ENCODE data around the gene CRHR2. TPM values are rescaled to one million over a fixed set of nuclear protein-coding genes. Genes with fewer than 3 reads are reported as not detected.

CRHR2 gene
- total RNA-seq, 1 donor from 2014 or later: not detected

DNA sequence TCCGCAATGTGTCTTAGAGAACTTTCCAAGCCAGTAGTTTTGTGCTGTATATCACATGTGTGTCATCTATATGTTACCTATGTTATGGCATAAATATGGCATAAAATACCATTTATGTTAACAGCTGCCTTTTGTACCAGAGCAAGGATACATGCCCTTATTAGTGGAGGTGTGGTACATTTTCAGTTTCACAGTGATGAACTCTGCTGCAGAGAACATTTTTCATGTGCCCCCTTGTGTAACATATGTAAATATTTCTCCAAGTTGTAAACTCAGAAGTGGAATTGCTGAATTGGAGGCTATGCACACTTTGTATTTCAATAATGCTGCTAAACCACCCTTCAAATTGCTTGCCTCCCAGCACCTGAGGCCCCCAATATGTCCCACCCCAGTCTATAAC is 31.9 kb upstream of the CRHR2 start:
- Histone ChIP-seq H3K36me3 (no peaks in the 10 kb centered on the region), H3K27me3 (no peaks in the 10 kb centered on the region), H3K4me3 (no peak overlapping the region), H3K4me1 (no peaks in the 10 kb centered on the region), H3K27ac (no peak overlapping the region), H3K9me3 (no peaks in the 10 kb centered on the region)
- DNase-seq (ENCODE audit: extremely low spot score in 2 of 2): no peak
- TF ChIP-seq POLR2AphosphoS5 (IDR thresholded peaks at IDR 0.05; ENCODE audit: insufficient read depth in 1 of 2, low read depth in 1 of 2) (no peak), POLR2A (IDR thresholded peaks at IDR 0.05) (no peak)
- TF ChIP-seq, protein P1, sequence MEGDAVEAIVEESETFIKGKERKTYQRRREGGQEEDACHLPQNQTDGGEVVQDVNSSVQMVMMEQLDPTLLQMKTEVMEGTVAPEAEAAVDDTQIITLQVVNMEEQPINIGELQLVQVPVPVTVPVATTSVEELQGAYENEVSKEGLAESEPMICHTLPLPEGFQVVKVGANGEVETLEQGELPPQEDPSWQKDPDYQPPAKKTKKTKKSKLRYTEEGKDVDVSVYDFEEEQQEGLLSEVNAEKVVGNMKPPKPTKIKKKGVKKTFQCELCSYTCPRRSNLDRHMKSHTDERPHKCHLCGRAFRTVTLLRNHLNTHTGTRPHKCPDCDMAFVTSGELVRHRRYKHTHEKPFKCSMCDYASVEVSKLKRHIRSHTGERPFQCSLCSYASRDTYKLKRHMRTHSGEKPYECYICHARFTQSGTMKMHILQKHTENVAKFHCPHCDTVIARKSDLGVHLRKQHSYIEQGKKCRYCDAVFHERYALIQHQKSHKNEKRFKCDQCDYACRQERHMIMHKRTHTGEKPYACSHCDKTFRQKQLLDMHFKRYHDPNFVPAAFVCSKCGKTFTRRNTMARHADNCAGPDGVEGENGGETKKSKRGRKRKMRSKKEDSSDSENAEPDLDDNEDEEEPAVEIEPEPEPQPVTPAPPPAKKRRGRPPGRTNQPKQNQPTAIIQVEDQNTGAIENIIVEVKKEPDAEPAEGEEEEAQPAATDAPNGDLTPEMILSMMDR (IDR thresholded peaks at IDR 0.05): no peak
- intact Hi-C loops (cut with DNase I): no loop called here

GRCh38 chr7:30713392-30713791 is 31.1 kb upstream of the CRHR2 start:
- H3K27me3 ChIP-seq: no peaks in the 10 kb centered on the region
- no peaks in the 10 kb centered on the region for H3K36me3 ChIP-seq
- no peak for DNase-seq (ENCODE audit: extremely low spot score in 2 of 2)
- TF ChIP-seq, protein P1 (IDR thresholded peaks at IDR 0.05): no peak
- TF ChIP-seq POLR2A (IDR thresholded peaks at IDR 0.05) (no peak), POLR2AphosphoS5 (IDR thresholded peaks at IDR 0.05; ENCODE audit: insufficient read depth in 1 of 2, low read depth in 1 of 2) (no peak)
- H3K4me1 ChIP-seq: no peaks in the 10 kb centered on the region
- H3K9me3 ChIP-seq: no peaks in the 10 kb centered on the region
- no peak overlapping the region for H3K4me3 ChIP-seq
- intact Hi-C loops (cut with DNase I): no loop called here
- no peak overlapping the region for H3K27ac ChIP-seq

DNA sequence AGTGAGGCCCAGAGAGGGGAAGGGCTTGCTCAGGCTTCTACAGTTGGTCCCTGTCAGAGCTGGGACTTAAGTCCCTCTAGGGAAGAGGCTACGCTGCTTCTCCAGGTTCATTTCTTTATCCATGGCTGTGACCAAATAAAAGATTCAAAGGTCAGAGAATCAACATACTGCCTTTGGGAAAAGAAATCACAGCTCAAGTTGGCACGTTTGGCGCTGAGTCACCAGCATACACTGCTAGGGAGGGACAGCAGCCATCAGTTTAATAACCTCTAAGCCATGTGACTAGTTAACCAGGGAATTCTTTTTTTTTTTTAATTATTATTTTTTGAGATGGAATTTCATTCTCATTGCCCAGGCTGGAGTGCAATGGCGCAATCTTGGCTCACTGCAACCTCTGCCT is 28.4 kb upstream of the CRHR2 start:
- no peak for TF ChIP-seq POLR2AphosphoS5 (IDR thresholded peaks at IDR 0.05; ENCODE audit: insufficient read depth in 1 of 2, low read depth in 1 of 2)
- TF ChIP-seq, protein P1 (IDR thresholded peaks at IDR 0.05): no peak
- no peak for TF ChIP-seq POLR2A (IDR thresholded peaks at IDR 0.05)
- no peak overlapping the region for H3K4me3 ChIP-seq
- H3K27ac ChIP-seq: no peak overlapping the region
- no peaks in the 10 kb centered on the region for H3K27me3 ChIP-seq
- H3K36me3 ChIP-seq: no peaks in the 10 kb centered on the region
- H3K9me3 ChIP-seq: no peaks in the 10 kb centered on the region
- H3K4me1 ChIP-seq: no peaks in the 10 kb centered on the region
- intact Hi-C loops (cut with DNase I): no loop called here
- no peak for DNase-seq (ENCODE audit: extremely low spot score in 2 of 2)

DNA sequence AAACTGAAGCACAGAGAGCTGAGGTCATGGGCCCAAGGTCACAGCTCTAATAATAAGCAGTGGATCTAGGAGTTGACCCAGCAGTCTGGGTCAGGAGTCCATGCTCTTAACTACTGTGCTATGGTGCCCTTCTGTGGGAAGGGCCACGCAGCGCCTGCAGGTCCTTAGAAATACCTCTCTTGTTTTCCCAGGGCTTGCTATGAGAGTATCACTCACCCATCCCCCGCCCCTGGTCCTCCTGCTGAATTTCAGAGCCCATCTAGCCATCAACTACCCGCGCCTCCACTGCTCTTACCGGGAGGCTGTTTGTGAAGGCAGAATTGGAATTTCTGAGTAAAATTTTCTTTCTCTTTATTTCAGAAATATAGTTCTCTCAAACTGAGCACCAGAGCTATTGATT is 27.3 kb upstream of the CRHR2 start:
- Histone ChIP-seq H3K36me3 (no peaks in the 10 kb centered on the region), H3K4me3 (no peak overlapping the region), H3K27me3 (no peaks in the 10 kb centered on the region), H3K27ac (no peak overlapping the region), H3K9me3 (no peaks in the 10 kb centered on the region), H3K4me1 (no peaks in the 10 kb centered on the region)
- intact Hi-C loops (cut with DNase I): no loop called here
- no peak for DNase-seq (ENCODE audit: extremely low spot score in 2 of 2)
- TF ChIP-seq POLR2AphosphoS5 (IDR thresholded peaks at IDR 0.05; ENCODE audit: insufficient read depth in 1 of 2, low read depth in 1 of 2) (no peak), POLR2A (IDR thresholded peaks at IDR 0.05) (no peak)
- TF ChIP-seq, protein P1 (IDR thresholded peaks at IDR 0.05): no peak

DNA sequence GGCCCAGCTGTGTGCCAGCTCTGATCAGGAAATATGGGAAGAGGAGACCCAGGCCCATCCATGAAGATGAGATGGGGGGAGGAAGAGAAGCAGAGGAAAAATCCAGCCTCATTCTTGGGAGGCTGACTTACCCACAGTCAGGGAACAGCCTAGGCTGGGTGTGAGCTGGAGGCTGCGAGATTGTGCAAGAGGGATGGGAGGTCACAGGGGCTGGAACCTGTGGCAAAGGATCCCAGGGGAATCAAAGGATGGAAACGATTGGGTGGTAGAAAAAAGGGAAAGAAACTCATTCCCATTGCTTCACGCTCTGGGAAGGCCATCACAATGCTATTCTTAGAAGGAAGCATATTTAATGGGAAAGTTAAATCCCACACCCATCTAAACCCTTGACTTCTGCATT is 26.7 kb upstream of the CRHR2 start:
- Histone ChIP-seq H3K4me3 (no peak overlapping the region), H3K27ac (no peak overlapping the region), H3K27me3 (no peaks in the 10 kb centered on the region), H3K4me1 (no peaks in the 10 kb centered on the region), H3K9me3 (no peaks in the 10 kb centered on the region), H3K36me3 (no peaks in the 10 kb centered on the region)
- TF ChIP-seq POLR2AphosphoS5 (IDR thresholded peaks at IDR 0.05; ENCODE audit: insufficient read depth in 1 of 2, low read depth in 1 of 2) (peak in 1 of 2 donors; percentile 25), POLR2A (IDR thresholded peaks at IDR 0.05) (no peak)
- TF ChIP-seq, protein P1 (IDR thresholded peaks at IDR 0.05): no peak
- intact Hi-C loops (cut with DNase I): no loop called here
- no peak for DNase-seq (ENCODE audit: extremely low spot score in 2 of 2)

Measured in vagina (tissue), 2 donors.